ENCODE data around the gene ARMC3.
"Not testable (repeated sequence)": the region's sequence is repeated elsewhere in the genome, so short reads cannot be mapped to it uniquely, and the experiment has no call there.

The ARMC3 gene

GRCh38 chr10:22927166-22927565, 687 bp upstream of the ARMC3 start:
- no peak for DNase-seq

GRCh38 chr10:22929053-22929452, 1.2 kb downstream of the ARMC3 start:
- DNase-seq, result not testable (repeated sequence)

GRCh38 chr10:22931948-22932347, 4.1 kb downstream of the ARMC3 start:
- no peak for DNase-seq

GRCh38 chr10:22932626-22933370, 4.9 kb downstream of the ARMC3 start:
- DNase-seq, result no peak

- DNase-seq, result no peak
Measured at GRCh38 chr10:22934726-22935125, 6.9 kb downstream of the ARMC3 start.

DNA sequence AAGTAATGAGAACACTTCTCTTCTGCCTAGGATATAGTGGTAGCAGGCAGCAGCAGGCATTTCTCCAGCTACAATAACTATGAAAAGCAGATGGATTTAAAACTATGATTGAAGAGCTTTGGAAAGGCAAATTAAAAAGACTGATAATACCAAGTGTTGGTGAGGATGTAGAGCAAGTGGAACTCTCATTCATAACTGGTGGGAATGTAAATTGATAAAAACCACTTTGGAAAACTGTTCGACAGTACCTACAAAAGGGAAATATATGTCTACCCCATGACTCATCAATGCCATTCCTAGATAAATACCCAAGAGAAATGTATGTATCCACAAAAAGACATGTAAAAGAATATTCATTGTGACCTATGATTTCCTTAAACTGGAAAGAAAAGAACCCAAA, 14.6 kb downstream of the ARMC3 start:
- DNase-seq, result no peak

- no peak for DNase-seq
Measured at GRCh38 chr10:22945934-22946673, 18.3 kb downstream of the ARMC3 start.

- DNase-seq, result no peak
Measured at GRCh38 chr10:22954970-22955369, 27.1 kb downstream of the ARMC3 start.

GRCh38 chr10:22958338-22958737, 30.5 kb downstream of the ARMC3 start:
- DNase-seq, result no peak

DNA sequence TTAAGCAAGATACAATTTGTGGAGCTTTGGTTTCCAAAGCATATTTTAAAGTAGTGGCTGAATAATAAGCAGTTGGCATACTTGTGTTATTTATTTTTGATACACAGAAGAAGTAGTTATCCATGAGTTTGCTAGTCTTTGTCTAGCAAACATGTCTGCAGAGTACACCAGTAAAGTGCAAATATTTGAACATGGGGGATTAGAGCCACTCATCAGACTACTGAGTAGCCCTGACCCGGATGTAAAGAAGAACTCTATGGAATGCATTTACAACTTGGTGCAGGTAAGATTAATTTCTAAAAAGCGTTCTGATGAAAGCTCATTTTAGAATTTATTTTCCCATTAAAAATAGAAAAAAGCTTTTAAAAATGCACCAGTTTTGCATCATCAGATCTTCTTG, 31.4 kb downstream of the ARMC3 start:
- DNase-seq, result no peak

GRCh38 chr10:22959950-22960349, 32.1 kb downstream of the ARMC3 start:
- DNase-seq, result no peak

- DNase-seq, result no peak
Measured at GRCh38 chr10:22962817-22963216, 35.0 kb downstream of the ARMC3 start.

- DNase-seq, result no peak
Measured at GRCh38 chr10:22969704-22970103, 41.9 kb downstream of the ARMC3 start.

DNA sequence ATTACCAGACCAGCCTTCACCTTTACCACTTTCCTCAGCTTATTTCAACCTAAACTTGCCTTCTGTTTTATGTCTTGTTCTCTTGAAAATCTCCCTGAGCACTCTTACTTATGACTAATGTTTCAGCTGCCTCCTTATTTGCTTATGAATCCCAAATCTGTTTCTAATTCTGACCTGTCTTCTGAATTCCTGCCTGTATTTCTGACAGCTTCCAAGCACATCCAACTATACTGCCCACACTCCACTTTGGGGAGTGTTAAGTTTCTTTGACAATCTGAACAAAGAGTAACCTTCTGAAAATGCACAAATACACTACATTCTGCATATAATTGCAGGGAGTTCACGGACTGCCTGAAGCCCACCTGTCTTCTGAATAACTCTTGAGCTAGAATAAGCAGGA, 48.7 kb downstream of the ARMC3 start:
- DNase-seq, result no peak

GRCh38 chr10:22977751-22978150, 49.9 kb downstream of the ARMC3 start:
- no peak for DNase-seq

DNA sequence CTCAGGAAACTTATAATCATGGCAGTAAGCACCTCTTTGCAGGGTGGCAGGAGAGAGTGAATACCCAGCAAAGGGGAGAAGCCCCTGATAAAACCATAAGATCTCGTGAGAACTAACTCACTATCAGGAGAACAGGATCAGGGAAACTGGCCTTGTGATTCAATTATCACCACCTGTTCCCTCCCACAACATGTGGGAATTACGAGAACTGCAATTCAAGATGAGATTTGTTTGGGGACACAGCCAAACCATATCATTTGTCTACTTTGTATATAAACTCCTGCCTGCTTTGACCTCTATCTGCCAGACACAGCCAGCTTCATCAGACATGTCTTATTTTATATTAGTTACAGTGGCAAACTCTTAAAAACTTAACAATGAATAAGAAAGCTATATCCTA, 50.4 kb downstream of the ARMC3 start:
- no peak for DNase-seq

- DNase-seq, result no peak
Measured at GRCh38 chr10:22978918-22979317, 51.1 kb downstream of the ARMC3 start.

- no peak for DNase-seq
Measured at GRCh38 chr10:22980822-22981221, 53.0 kb downstream of the ARMC3 start.

- no peak for DNase-seq
Measured at GRCh38 chr10:22984066-22984465, 56.2 kb downstream of the ARMC3 start.

DNA sequence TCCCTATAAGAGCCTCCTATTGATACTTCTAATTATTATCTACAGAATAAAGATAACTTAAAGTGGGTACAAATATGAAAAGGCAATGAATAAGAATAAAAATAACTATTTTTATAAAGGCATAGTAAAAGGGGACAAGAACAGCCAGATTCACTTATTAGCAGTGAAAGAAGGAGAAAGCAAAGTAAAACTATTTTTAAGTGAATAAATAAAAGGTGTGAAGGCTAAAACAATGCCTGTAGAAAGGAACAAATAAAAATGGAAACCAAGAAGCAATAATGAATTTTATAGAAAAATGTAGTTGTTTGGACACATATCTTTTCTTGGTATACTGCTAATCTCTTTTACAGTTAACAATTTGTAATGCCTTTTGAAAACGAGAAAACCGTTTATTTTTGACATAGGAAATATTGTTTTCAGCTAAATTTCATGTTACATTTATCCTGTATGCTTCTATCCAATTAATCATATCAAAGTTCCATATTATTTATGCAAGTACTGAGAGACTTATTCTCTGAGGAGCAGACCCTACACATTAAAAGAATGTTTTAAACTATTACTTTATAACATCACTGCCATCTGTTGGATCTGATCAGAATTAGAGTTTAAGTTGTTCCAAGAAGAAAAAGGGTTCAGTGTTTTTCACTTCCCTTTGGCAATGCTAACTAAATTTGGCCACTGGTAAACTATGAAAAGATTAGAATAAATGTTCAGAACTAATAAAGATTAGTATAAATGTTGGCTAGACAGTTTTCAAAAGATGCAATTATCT, 59.1 kb downstream of the ARMC3 start:
- DNase-seq, result peak in 1 of 2 donors; percentile 21

- peak; percentile 58 to 84 for DNase-seq
Measured at GRCh38 chr10:22988581-22989360, 60.9 kb downstream of the ARMC3 start.

DNA sequence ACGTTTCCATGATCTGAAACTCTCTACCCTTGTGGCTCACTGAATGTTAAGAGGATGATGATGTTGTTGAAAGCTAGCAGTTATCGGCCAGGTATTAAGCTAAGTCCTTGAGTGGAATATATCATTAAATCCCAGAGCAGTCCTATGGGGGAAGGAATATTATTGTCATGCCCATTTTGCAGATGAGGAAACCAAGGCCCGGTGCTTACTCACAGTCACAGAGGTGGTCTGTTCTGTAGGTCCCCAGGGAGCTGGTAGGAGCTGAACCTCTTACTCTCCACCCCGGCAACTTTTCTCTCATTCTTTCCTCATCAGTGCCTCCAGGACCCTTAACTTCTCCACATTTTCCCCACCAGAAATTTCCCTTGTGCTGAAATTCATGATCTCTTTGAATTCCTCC, 62.6 kb downstream of the ARMC3 start:
- DNase-seq, result no peak

- peak in 1 of 2 donors; percentile 4 for DNase-seq
Measured at GRCh38 chr10:22992075-22992474, 64.2 kb downstream of the ARMC3 start.
